Measurements from ENCODE around the gene CEP128. TPM values are rescaled to one million over a fixed set of nuclear protein-coding genes. Genes with fewer than 3 reads are reported as not detected.
A peak's percentile ranks its signal among the peaks of the same experiment; 100 is the strongest.

The CEP128 gene
- total RNA-seq (2014; rRNA removed; shearing (Covaris generic)): 4.9 and 14.0 TPM in 2 replicates

DNA sequence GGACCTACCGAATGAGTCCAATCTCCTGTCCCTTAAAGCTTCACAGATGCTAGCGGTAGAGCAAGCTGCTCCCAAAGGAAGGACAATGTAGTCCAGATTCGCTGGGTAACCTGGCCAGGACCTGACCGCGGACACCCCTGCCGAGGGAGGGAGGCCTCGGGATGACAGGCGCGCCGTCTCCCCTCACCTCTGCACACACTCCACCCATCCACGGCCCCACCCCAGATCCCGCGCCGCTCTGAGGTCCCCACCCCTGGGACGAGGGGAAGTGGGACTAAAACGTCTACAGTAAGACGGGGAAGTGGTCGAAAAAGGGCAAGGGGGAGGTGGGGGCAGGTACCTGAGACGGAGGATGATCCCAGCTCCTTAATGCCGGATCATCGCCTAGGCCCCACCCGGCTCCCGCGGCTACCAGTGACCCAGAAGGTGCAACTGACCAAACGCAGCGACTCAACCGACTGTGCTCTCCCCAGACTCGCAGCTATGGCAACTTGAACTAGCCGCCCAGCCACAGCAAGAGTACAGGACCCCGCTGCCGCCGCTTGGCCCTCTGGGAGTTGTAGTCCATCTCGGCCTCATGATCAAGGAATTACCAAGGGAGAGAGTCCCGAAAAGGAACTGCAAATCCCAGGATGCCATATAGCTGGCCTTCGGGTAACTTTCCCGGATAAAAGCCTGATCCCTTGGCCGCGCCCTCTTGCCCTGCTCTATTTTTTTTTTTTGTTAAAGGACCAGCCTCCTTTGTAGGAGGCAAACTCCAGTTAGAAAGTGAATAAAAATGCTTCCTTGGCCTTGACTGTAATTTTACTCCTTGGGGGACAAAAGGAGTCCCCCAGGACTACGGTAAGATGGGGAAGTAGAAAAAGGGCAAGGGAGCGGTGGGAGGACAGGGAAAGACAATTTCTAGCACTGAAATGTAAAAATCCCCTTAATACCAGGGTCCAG lies at the start of gene CEP128:
CEP128 (minus strand) TSS at position 498 of the 945 bp plus-strand sequence.
- peak; percentile 98 for DNase-seq (ENCODE audit: low read depth)

DNA sequence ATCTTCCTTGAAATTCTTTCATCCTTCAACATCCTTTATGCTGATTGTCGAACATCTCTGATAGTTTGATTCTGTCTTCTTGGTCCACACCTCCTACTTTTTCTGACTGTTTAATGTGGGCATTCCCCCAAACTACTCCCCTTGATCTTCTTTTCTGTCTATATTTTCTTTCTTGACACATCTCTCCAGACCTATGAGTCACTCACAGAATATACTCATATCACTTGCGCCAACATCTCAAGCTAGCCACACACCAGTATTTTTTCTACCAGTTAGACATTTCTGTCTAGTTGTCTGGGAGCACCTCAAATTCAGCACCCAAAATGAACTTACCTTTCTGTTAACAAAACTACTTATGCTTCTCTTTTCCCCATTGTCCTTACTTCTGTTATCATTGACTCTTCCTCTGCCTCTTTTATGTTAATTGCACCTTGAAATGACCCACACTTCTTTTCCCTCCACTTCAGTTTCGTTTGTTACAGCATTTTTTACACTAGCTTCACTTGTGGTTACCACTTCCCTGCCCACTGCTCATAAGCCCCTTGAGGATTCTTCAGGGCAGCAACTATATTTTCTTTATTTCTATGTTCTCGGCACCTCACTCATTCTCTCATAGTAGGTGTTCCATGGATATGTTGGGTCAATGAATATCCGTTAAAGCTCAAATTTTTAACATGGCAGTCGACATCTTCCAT lies 47.3 kb upstream of the CEP128 start:
- DNase-seq (ENCODE audit: low read depth): no peak

DNA sequence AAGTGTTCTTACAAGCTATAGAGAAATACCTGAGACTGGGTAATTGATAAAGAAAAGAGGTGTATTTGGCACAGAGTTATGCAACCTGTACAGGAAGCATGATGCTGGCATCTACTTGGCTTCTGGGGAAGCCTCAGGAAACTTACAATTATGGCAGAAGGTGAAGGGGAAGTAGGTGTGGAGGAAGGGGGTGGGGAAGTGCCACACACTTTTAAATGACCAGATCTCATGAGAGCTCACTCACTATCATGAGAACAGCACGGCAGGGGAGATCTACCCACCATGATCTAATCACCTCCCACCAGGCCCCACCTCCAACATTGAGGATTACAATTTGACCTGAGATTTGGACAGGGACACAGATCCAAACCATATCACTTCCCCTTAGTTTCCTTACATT lies 46.7 kb upstream of the CEP128 start:
- no peak for DNase-seq (ENCODE audit: low read depth)

DNA sequence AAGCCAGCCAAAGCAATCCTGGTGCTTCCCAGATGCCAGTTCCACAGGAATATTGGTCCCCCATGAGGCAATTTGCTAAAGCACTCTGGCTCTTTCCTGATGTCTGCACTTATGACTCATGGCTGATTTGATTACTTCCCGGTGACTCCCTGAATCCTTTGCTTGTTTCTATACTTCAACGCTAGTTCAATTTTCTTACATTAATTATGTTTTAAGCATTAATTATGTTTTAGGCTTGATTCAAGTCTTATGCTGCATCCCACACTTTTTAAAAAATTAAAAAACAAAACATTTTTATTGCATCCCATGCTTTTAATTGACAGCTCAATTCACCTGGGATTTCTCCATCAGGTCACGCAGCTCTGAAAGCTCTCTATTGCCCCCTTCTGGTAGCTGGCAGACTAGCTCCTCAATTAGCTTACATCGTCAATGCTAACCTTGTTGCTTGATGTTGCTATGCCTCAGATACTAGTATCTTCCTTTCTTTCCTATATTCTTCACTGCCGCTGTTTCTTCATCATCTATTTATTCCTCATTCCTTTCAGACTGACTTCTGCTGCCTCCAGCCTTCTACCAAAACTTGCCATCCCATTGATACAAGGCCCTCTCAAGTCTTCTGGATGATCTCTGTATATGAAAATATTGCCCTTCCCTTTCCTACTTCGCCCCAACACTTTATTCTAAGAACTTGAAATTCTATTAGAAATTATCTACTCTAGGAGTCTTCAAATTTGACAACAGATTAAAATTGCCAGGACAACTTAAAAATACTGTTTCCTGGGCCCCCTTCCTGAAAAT lies 45.9 kb upstream of the CEP128 start:
- peak; percentile 66 for DNase-seq (ENCODE audit: low read depth)

DNA sequence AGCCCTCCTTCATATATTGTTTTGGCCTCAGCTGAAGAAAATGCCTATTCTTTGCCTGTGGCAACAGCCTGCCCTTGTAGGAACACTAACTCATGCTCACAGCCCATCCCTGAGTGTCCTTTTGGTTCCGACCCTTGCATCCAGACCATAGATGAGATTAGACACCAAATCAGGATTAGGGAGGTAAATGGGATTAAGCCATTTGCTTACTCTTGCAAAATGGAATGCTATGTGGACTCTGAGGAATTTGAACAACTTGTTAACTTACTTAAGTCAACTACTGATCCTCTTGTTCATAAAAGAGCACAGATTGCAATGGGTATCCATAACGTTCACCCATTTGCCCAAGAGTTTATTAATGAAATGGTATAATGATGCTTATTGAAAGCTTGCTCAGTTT lies 41.2 kb upstream of the CEP128 start:
- no peak for DNase-seq (ENCODE audit: low read depth)

DNA sequence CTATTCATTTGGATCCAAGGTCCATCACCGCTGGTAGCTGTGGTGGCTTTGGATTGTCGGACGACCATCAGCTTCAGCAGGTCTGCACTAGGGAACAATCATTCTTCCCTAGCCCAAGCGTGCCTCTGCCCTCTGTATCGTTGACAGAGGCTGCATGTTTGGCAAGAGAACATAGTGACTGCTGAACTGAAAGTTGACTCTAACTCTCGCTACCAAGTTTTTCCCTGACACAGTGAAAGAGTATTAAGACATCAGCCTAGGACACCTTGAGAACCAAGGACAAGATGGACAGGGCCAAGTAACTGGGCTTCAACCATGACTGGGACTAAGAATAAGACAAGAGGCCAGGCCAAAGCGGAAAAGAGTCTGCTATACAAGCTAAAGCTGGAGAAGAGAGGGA lies 40.1 kb upstream of the CEP128 start:
- no peak for DNase-seq (ENCODE audit: low read depth)

DNA sequence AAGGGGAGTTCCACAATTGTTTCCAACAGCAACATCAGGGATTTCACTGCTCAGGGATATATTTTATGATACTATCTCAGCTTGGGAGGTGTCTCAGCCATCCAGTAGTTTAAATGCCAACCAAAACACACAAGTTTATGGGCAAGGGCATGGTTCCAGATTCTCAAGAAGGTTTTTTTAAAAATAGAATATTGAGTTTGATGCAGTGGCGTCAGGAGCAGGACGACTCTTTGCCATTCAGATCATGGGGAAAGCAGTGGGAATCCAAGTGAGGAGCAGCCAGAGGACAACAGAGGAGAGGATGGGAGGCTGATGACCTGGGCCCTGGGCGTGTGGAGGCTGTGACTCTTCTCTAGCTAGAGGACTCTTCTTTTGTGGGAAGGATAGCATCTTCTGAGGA lies 39.6 kb upstream of the CEP128 start:
- no peak for DNase-seq (ENCODE audit: low read depth)

DNA sequence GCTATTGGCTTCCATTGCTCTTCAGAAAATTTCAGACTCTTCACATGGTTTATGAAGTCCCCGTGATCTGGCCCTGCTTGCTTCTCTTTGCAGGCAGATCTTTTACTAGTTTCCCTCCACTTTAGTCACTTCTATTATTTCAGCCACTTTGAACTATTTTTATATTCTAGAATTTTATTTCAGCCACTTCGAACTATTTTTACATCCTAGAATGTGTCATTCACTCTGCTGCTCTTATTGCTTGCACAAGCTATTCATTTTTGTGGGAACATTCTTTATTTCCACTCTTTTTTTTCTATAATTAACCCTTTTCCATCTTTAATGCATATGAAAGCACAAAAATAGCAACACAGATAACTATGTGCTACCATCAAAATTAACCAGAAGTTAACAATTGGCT lies 38.4 kb upstream of the CEP128 start:
- DNase-seq (ENCODE audit: low read depth): no peak

DNA sequence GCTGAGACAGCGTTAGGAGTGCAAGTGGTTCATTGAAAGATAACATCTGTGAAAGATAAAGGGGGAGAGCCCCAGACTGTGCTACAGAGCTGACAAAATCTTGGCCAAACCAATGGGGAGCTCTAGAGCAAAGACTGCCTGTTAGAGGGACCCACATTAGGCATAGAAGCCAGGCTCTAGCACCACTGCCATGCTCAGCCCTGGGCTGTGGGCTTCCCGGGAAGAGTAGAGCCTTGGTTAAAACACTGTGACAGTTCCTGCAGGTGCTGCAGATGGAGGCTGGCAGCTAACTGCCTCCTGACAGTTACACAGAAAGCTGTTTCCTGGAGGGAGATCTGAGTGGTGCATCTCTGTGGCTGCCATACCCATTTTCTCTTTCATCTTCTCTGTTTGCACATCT lies 36.9 kb upstream of the CEP128 start:
- no peak for DNase-seq (ENCODE audit: low read depth)

DNA sequence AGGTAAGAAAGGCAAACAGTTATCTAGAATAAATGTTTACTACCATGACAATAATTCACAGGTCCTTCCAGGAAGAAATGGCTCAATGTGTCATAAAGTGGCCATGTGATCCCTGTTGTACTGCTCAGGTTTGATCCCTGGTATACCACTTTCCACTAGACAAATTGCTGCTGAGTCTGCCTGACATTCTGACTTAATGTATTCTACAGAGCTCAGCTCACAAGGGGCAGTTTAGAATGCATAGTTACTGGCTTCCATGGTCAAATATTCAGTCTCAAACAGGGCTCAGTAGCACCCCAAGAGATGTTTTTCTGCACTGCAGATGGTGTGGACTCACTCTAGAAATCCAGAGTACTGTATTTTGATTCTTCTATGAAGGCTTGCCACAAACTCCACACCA lies 35.7 kb upstream of the CEP128 start:
- DNase-seq (ENCODE audit: low read depth): no peak

DNA sequence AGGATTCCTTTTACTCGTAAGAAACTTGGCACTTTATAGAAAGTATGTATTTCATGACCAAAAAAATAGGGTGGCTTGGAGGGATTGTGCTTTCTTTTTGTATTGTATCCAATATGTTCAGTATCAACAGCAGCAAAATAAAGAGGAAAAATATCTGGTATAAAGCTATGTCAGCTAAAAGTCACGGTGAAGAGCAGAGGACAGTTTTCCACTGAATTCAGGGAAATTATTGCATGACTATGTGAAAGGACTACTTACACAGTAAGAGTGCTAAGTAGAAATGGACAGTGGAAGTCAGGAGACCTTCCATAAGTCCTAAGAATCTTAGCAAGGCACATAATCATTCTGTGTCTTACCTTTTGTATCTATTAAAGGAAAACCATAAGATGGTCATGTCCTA lies 33.1 kb upstream of the CEP128 start:
- DNase-seq (ENCODE audit: low read depth): no peak

DNA sequence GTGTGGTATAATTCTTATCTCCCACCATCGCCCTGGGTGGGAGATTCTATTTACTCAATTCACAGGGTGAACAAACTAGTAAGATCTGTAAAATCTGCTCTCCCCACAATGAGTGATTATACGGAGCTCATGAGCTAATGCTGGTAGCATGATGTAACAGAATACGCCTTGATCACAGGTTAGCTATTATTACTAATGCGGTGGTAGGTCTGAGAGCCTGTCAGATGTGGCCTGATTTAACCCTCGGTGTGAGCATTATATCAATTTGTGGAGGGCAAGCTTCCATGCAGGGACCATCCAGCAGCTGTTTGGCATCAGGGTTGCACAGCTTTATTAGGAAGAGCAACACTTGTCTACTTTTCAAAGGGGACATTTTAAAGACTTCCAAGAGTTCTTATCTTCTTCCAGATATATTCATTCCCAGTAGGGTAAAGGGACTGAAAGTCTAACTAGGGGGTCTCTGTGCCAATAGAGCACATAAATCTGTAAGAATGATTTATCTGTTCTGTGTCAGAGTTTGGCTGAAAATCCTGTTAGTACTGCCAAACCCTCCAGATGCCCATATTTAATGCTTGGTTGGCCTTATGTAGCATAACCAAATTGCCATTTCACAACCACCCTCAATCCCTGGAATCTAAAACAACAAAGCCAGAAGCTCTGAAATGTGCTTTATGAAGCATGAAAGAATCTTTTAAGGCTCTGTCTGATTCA lies 32.5 kb upstream of the CEP128 start:
- peak; percentile 27 for DNase-seq (ENCODE audit: low read depth)

DNA sequence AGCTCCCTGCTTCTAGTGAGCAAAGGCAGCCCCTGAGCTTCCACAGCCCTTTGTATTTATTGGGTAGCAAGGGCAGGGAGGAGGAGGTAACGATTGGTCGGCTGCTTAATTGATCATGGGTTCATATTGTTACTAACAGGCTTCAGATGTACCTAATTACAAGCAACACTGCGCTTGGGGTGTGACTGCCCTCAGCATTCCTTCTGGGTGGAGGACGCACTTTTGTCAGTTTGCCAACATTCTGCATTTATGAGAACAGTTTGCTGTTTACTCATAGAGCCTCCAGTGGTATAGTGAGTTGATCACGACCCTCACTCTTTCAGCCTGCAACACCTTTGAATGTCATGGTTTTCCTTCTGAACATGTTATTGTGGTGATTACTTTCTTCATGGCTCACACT lies 23.5 kb upstream of the CEP128 start:
- no peak for DNase-seq (ENCODE audit: low read depth)

DNA sequence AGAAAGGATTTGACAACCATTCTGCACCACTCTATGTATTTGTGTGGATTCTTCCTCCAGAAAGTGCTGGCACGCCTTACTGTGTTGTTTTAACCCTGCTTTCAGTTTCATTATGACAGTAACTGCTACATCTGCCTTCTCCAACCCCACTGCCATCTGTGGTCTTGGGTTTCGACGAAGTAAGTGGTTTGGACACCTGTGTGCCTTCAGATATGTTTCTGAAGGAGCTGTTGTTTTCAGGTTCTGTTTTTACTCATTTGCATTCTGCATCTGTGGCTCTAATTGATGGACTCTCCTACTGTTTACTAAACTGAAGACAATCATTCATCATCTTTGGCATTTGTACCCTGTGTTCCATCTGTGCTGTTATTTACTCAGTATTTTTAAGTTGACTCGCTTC lies 18.0 kb upstream of the CEP128 start:
- DNase-seq (ENCODE audit: low read depth): no peak

DNA sequence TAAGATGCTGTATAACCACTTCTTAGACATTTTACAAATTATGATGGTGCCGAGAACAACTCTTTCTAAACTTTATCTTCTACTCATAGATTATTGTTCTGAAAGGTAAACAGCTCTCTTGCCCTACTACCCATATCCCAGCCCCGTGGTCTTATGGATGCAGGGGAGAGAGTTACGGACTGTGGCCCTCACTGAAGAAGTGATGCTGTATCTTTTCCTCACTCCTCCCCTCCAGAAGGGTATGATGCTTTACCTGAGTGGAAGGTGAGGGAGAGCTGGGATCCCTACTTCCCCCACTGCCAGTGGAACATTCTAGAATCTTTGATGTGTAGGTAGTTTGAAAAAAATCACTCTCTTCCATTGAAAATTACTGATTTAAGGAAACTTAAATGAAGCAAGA lies 17.4 kb upstream of the CEP128 start:
- DNase-seq (ENCODE audit: low read depth): no peak

DNA sequence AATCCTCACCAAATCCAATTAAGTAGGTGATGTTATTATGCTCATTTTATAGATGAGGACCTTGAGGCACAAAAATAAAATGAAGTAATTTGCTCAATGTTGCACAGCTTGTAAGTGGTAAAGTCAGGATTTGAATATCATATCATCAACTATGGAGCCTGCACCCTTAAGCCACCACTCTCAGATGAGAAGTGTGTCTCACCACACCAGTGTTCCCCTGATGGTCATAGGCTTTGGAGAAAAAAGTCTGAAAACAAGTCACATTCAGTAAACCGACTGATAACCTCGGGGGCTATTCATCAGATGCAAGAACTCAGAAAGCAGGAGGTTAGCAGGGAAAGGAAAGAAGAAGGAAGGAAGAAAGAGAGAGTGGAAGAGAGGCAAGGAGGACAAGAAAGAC lies 16.7 kb upstream of the CEP128 start:
- DNase-seq (ENCODE audit: low read depth): no peak

DNA sequence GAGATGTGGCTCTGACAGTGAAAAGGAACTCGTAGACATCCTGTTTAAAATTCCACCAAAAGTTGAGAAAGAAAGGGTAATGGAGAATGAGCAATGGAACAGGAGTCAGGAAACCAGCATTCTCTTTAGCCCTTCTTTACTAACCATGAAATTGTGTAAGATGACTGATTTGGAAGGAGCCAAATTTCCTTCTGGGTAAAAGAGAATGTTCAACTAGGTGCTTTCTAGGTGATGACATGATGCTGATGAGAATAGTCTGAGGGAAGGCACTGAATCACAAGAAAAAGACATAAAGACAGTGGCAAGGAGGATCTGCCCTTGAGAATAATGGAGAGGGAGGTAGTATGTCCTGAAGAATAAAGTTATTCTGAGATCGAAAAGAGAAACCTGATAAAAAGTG lies 16.1 kb upstream of the CEP128 start:
- DNase-seq (ENCODE audit: low read depth): no peak

DNA sequence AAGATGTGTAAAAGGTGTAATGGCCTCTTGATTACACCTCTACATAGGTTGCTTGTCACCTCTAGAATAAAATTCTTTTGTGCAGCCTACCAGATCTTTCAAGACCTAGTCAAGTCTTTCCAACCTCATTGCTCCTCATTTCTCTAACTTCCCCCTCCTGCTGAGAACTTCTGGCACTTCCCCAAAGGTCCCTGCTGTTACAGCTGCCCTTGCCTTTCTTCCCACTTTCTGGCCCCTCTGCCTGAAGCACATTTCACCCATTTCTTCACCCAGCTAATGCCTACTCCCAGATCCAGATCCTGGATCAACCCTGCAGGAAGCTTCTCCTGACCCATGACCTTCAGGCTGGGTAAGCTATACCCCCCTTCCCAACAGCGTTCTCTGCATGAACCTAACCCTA lies 15.4 kb upstream of the CEP128 start:
- DNase-seq (ENCODE audit: low read depth): no peak

DNA sequence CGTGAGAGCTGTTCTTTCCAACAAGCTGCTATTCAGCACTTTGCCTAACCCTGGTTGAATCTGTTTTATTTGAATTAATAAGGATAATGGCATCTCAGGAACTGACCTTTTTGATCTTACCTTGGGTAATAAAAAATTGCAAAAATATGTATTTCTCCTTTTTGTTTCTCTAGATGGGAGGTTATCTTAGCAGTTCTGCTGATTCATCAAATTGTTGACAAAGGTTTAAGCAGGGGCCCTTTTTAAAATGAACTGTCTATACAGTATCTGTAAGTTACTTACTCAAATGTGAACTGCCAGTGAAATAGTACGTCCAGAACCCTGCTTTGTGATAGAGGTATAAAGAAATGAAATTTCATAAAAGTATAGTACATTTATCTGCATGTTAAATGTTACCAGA lies 14.6 kb upstream of the CEP128 start:
- no peak for DNase-seq (ENCODE audit: low read depth)

DNA sequence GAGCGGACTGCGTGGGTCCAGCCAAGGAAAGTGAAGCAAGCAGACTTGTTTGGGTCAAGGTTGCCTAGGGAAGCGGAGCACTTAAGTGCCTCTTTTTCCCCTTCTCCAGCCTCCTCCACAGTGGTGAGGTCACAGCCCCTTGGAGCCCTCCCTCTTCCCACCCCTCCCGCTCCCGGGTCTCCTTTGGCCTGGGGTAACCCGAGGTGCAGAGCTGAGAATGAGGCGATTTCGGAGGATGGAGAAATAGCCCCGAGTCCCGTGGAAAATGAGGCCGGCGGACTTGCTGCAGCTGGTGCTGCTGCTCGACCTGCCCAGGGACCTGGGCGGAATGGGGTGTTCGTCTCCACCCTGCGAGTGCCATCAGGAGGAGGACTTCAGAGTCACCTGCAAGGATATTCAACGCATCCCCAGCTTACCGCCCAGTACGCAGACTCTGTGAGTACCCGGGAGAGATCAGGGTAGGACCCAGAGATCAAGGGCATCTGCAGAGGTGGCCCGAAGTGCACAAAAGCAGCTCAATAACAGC lies 13.9 kb upstream of the CEP128 start, which contains the start of gene TSHR:
TSHR (plus strand) TSS at position 206 of the 526 bp plus-strand sequence; CDS start at position 266, 60 bp downstream.
- no peak for DNase-seq (ENCODE audit: low read depth)

DNA sequence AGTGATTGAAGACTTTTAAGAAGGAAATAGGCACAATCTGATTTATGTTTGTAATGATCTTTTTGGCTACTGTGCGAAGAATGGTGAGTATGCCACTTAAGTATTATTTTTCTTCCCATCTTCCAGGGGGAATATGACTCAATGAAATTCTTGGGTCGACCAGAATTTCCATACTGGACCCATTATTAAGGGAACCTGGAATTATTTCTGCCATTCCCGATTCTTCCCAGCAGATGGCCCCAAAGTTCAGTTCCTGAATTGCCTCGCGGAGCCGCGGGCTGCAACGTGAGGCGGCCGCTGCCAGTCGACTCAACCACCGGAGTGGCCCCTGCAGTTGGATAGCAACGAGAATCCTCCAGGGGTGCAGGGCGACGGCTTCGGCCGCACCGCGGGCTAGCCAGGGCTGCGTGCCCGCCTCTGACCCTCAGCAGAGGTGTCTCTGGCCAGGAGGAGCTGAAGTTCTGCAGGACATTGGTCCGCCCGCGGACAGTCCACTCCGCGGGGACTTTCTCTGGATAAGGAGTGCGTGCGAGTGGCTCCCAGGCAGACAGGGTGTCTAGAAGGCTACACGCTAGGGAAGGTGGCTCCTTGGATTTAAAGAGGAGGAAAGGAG lies 13.3 kb upstream of the CEP128 start:
- peak; percentile 79 for DNase-seq (ENCODE audit: low read depth)
